HG03439 (cell line): ENCODE data around the gene VAT1L.

ENCODE experiments used
- ATAC-seq: cut with Tn5 transposase; IDR thresholded peaks from one replicate; pipeline ENCODE4 v1.9.1; 2021; ENCODE audit warnings: mild to moderate bottlenecking, moderate library complexity; ENCODE audit not compliant: unreplicated experiment

The VAT1L gene, protein sequence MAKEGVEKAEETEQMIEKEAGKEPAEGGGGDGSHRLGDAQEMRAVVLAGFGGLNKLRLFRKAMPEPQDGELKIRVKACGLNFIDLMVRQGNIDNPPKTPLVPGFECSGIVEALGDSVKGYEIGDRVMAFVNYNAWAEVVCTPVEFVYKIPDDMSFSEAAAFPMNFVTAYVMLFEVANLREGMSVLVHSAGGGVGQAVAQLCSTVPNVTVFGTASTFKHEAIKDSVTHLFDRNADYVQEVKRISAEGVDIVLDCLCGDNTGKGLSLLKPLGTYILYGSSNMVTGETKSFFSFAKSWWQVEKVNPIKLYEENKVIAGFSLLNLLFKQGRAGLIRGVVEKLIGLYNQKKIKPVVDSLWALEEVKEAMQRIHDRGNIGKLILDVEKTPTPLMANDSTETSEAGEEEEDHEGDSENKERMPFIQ

DNA sequence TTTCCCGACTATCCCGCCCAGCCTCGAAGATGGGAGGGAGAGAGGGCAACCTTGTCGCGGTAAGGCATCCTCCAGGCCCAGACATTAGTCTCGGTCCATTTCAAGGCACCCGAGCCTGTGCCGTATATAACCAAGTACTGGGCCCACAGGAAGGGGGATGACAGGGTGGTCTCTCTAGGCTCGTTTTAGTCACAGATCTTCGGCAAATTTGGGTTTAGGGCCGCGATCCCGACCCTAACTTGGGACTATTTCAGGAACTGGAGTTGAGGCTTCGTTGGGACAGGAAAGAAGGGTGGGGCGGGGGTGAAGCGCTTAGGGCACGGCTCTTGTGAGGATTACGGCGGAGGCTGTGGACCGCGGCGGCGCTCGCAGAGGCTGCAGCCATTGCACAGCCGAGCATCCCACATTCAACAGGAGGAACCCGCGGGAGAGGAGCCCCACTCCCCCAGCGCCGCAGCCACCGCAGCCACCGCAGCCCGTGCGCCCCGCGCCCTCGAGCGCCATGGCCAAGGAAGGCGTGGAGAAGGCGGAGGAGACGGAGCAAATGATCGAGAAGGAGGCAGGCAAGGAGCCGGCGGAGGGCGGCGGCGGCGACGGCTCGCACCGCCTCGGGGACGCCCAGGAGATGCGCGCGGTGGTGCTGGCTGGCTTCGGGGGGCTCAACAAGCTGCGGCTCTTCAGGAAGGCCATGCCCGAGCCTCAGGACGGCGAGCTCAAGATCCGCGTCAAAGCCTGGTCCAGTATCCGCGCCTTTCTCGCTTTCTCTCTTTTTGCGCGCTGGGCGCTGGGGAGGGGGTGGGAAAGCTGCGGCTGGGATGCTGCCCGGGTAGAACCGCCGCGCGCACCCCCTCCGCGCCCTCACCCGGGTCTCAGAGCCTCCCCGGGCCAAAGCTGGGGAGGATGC is at the start of gene VAT1L:
Gene VAT1L, plus strand, starts transcription at position 384 of the 904 bp plus-strand sequence. Its CDS starts 119 bp downstream, at position 503.
- ATAC-seq: no peak

DNA sequence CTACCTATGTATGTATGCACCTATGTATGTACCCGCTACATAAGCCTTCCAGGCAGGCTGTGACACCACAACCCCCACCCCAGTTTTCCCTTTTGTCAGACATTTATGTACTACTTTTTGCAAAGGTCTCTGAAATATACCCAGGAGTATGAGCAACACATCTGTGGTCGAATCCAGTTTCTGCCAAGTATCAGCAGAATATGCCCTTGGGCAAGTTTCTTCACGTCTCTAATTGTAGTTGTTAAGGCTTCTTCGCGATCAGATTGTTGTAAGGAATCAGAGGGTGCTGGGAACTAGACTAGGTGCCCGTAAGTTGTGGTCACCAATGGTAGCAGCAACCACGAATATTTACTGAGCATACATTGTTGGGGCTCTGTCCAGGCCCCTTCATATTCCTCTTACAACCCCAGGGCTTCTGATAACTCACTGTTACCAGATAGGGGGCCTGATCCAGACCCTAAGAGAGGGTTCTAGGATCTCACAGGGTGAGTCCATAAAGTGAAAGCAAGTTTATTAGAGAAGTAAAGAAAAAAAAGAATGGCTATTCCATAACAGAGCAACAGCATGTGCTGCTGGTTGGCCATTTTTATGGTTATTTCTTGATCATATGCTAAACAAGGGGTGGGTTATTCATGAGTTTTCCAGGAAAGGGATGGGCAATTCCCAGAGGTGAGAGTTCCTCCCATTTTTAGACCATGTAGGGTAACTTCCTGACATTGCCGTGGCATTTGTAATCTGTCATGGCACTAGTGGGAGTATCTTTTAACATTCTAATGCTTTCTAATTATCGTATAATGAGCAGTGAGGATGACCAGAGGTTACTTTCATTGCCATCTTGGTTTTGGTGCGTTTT is 49.4 kb upstream of the VAT1L start:
- ATAC-seq: no peak

DNA sequence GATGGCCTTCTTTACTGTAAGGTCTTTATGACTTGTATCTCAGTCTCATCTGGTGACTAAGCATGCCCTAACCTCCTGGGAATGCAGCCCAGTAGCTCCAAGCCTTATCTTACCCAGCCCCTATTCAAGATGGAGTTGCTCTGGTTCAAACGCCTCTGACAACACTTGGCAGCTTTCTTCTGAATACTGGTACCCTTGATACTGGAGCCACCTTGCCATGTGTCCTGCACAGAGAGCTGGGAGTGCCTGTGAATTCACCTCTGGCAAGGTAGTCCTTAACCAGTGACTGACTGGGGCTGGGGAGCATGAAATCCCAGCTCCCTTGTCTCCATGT is 48.8 kb upstream of the VAT1L start:
- ATAC-seq: no peak

DNA sequence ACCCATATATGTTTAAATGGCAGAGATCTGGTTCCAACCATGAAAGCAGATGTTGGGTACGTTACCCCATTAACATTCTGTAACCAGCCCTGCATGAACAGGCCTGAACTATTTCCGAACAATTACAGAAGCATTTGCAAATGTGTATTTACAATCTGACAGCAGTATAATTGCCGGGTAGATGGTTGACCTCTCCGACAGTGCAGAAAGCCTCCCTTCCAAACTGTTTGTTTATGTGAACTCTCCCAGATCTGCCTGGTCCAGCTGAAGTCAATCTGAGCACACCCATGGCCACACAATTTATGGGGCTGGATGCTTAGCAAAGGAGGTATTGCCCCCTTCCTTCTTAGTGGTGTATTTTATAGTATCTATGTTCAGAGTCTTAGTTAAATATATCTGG is 44.2 kb upstream of the VAT1L start:
- ATAC-seq: no peak

DNA sequence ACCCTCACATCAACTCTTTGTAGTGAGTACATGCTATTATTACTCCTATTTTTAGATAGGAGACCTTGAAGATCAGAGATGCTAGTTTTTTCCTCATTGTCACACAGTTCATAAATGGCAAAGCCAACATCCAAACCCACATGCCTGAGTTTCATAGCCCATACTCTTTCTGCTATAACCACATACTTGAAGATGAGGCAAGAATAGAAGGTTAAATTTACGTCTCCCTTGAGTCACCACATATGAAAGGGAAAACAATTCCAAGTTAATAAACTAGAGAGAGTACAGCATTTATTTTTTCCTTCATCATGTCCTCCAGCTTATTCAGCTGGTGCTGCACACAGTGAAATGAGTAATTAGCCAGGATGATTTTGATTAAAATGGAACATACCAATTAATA is 42.4 kb upstream of the VAT1L start:
- no peak for ATAC-seq

DNA sequence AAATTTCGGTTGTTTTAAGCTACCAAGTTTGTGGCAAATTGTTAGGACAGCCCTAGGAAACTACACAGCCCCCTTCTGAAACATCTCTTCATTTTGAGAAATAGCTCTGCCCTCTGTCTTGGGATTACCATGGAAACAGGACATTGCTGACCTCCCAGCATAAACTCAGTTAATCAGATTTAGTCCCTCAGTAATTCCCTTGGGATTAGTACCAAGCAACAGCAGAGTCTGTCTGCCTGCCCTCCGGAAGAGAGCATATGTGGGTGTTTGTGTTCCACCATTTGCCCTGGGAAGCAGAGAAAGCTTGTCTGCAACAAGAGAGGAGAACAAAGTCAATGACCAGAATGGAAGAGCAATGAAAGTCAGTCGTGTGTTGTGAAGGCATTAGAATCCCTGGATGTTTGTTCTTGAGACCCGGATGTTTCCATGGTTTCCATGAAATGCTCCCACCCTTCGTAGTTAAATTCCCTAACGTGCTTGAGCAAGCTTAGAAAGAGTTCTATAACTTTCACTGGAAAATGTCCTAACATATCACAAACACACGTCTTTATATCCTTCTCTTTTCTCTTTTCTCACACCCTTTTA is 39.9 kb upstream of the VAT1L start:
- no peak for ATAC-seq

DNA sequence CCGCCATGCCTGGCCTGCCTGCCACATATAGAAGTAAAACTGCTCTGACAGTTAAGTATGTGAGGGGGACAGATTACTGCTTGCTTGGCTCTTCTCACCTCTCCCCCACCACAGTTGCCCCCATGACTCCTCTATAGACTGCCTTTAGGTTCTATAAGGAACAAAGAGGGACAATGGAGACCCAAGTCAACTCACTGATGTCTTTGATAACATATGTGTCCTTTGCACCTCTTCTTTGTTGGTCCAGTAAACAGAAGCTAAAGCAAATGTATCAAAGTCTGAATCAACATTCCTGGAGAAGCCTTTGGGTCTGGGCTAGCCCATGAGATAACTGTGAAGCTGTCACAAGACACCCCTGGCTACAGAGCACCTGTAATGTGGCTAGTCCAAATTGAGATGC is 38.9 kb upstream of the VAT1L start:
- no peak for ATAC-seq

DNA sequence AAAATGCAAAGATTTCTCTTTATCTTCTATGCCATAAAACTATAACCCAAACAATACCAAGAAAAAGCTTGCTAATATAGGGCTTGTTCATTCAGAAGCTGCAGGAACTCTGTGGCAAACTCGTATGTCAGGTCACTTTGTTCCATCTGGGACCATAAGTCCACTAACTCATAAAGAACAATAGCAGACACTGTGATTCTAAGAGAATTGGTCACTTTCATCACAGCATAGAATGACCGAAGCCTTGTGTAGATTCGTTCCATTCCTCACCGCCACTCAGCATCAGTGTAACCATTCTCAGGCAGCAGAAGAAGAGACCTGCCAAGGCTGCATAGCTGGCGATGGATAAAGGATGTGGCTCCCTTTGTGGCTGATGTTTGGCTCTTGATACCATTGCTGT is 30.3 kb upstream of the VAT1L start:
- ATAC-seq: no peak

DNA sequence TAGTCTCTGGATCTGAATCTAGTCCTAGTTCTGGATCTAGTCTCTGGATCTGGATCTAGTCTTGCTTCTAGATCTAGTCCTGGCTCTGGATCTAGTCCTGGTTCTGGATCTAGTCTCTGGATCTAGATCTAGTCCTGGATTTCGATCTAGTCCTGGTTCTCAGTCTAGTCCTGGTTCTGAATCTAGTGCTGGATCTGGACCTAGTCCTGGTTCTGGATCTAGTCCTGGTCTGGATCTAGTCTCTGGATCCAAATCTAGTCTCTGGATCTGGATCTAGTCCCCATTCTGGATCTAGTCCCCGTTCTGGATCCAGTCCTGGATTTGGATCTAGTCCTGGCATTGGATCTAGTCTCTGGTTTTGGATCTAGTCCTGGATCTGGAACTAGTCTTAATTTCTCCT is 29.9 kb upstream of the VAT1L start:
- ATAC-seq: no peak

DNA sequence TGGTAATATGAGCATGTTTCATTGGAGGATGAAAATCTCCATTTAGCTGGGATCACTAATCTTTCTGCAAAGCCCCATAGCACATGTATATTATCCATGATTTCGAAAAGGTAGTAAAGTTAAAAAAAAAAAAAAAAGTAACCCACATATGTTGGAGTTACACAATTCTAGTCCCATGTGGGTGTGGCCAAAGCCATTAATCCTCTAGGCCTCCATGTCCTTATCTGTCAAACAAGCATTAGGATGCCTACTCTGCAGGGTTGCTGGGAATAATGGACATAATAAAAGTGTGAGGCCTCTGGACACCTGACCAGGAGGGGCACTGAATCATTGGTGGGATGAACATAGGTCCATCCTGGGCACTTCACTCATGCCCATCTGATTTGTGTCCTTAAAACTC is 29.2 kb upstream of the VAT1L start:
- no peak for ATAC-seq

DNA sequence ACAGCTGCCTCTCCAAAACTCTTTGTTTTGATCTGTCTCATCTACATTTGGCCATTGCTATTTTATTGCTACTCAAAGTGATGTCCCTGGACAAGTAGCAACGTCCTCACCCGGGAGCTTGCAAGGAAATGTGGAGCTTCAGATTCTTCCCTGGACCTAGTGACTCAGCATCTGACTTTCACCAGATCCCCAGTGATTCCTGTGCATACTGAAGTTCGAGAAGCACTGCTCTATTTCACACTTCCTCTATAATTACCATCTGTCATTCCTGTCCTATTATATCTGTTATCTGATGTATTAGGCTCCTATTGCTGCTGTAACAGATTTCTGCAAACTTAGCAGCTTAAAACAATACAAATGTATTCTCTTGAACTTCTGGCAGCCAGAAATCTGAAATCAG is 28.5 kb upstream of the VAT1L start:
- ATAC-seq: no peak

DNA sequence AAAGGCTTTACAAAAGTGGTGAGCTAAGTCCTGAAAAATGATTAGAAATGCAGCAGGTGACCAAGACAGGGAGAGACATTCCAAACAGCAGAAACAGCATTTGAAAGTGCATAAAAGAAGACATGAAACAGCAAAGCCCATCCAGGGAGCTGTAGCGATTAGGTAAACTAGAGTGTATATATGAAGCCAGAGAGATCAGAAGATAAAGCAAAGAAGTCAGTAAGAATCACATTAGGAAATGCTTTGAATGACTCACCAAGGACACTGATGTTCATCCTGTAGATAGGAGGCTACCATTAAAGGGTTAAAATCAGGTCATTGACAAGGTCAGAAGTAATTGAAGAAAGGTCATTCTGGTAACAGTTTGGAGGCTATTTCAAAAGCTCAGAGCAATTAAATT is 27.6 kb upstream of the VAT1L start:
- ATAC-seq: no peak

DNA sequence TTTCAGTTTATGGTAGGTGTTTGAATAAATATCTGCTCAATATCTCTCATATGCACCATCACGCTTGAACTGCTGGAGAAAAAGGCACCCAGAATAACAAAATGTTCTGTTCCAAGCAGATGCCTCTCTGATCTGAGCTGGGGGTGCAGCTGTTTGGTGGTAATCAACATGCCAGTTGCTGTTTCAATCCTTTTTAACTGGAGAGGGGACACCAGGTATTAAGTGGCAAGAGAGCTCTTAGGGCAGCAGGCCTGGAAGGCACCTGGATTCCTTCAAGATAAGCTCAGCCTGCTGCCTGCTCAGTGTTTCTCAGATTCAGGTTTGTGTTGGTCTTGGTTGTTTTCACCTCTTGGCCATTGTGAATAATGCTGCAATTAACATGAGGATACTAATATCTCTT is 27.2 kb upstream of the VAT1L start:
- ATAC-seq: no peak

DNA sequence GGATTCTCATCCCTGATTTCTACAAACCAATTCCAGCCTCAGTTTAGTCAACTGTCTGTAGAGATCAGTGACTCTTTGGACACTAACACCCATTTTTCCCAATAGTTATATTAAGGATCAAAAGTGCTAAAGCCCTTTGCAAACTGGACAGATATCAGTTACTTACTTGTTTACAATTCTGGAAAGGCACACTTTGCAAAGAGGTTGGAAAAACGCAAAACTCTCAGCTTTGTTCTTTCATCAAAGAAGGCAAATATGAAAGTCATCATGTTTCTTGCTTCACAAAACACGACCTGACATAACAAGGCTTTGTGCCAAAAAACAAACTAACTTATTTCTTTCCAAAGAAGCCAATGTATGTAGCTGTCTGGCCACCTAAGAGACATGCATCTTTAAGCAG is 26.1 kb upstream of the VAT1L start:
- ATAC-seq: no peak

DNA sequence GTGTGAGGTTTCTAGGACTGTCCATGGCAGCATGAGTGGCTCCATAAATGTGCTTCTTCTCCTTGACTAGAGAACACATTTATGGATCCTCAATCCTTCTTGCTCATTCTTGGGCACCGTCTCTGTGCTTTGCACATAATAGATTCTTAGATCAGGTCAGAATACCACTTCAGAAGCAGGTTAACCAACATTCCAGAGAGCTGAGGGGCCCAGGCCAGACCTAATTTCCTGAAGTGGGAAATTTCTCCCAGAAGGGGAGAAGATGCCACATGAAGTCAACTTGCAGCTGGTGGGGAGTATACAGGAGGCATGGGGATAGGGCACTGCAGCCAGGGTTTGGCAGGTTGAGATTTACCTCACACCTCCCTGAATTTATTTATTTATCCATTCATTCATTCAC is 24.4 kb upstream of the VAT1L start:
- ATAC-seq: no peak

DNA sequence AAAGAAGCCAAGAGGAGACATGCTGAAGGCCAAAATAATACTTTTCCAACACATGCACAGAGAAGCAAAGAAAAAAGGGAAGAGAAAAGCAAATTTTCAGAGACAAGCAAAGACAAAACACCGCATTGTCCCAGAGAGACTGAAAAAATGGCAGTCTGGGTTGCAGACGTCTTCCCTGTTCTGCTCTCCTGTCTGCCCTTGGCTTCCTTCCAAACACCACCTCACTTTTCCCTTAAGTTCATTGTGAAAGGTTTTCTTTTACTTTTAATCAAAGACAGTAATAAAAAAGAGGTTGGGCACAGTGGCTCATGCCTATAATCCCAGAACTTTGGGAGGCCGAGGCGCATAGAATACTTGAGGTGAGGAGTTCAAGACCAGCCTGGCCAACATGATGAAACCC is 21.2 kb upstream of the VAT1L start:
- ATAC-seq: no peak

DNA sequence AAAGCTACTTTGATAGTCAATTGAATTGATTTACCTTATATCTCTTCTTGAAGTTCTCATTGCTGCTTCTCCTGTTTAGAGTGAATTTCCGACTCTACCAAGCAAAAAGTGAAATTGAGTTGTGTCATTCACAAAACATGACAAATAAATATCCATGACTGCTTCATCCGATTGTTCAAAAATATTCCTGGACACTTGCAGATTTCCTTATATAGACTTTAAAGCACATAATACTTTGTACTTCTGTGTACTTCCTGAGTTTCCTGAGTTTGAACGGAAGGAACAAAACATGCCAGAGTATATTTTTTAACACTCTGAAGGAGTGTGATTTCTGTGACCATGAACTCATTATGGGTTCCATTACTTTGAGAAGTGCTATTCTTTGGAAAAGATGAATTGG is 20.5 kb upstream of the VAT1L start:
- ATAC-seq: no peak

DNA sequence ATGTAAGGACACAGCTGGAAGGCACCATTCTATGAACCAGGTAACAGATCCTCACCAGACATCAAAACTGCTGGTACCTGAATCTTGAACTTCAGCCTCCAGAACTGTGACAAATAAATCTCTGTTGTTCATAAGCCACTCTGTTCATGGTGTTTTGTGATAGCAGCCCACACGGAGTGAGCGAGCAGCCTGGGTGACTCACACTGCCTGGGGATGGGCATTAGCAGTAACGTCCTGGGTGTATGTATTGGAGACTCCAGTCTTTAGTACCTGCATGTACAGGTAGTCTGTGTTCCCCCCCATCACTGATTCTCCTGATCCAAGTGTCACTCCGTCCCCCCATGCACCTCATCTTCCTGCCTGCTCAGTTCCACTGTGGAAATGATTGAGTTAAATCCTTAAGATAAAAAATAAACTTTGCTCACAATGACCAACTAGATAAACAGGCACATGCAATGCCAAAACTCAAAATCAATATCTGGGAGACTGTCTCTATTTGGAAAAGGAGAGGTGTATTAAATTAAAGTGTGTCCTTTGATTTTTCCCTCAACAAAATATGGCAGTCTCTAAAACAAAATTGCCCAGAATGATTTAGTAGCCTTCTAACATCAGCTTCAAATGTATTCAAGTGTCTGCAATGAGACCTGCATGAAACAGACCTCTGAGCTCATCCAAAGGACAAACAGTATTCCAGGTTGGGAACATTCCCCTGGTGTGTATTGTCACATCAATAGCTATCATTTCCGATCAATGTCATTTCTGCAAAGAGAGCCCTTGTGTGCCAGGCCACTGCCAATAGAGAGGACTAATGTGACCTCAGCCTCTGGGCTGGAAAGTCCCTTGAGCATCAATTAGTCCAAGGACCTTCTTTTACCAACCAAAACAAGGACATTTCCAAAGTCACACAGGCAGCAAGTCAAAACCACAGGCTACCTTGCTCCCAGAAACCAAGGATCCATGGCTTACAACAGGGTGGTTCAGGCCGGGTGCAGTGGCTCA is 12.2 kb upstream of the VAT1L start:
- no peak for ATAC-seq

DNA sequence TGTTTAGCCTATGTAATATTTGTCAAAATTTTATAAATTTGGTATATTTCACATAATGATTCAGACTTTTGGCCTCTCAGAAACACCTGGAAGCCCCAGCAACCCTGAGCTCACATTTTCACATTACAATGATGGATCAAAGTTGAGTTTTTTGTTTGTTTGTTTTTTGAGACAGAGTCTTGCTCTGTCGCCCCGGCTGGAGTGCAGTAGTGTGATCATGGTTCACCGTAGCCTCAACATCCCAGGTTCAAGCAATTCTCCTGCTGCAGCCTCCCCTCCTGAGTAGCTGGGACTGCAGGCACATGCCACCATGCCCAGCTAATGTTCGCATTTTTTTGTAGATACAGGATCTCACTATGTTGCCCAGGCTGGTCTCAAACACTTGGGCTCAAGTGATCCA is 10.6 kb upstream of the VAT1L start:
- ATAC-seq: no peak

DNA sequence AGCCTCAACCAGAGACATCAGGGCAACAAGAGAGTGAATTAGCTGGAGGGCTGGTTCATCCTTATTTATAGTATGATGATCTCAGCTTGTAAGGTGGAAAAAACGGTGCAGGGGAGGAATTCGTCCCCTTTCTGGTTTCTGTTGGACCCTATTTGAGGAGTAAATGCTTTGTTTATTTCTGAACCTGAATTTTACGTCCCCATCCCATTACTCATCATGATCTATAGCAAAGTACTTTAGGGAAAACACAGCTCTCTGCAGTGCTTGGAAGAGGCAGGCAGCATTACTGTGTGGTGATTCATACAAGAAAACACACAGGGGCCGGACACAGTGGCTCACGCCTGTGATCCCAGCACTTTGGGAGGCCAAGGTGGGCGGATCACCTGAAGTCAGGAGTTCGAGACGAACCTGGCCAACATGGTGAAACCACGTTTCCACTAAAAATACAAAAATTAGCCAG is 8.0 kb upstream of the VAT1L start:
- no peak for ATAC-seq
